Testis (tissue), 2 donors: Measurements from ENCODE around the gene NMBR.

Experiments used
- POLR2A ChIP-seq: fragments of 450-650 bp; IDR thresholded peaks from one replicate; pipeline ENCODE4 v1.6.1; 2017; ENCODE audit warnings: antibody characterized with exemption, mild to moderate bottlenecking, moderate library complexity
- TF ChIP-seq, protein P1 (sequence below), 3 experiments: fragments of 450-650 bp in 2 of 3; fragments of 200-600 bp in 1 of 3; sonication (generic) in 1 of 3; IDR thresholded peaks; one replicate each; pipeline ENCODE4 v1.5.1; 2016 to 2019; ENCODE audit warnings: antibody characterized with exemption in 3 of 3, mild to moderate bottlenecking in 2 of 3, moderate library complexity in 1 of 3

DNA sequence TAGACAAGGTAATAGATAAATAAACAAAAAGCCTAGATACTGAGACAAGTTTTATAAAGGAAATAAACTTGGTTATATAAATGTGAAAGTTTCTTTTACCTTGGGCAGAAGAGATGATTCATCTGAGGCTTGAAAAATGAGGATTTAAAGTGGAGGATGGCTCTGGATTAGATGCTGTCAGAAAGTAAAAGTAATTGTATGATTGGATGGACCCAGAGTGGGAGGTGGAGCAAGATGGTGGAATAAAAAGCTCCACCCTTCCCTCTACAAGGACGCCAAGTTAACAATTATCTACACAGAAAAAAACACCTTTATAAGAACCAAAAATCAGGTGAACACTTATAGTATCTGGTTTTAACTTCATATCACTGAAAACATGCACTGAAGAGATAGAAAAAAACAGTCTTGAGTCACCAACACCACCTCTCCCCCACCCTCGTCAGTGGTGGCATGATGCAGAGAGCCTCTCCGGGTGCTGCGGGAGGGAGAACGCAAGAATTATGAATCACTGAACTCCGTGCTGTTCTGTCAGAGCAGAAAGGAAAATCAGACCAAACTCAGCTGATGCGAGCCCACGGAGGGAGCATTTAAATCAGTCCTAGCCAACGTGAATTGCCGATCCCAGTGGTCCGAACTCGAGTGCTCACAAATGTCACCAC, 98.9 kb downstream of the NMBR start:
- TF ChIP-seq, protein P1, sequence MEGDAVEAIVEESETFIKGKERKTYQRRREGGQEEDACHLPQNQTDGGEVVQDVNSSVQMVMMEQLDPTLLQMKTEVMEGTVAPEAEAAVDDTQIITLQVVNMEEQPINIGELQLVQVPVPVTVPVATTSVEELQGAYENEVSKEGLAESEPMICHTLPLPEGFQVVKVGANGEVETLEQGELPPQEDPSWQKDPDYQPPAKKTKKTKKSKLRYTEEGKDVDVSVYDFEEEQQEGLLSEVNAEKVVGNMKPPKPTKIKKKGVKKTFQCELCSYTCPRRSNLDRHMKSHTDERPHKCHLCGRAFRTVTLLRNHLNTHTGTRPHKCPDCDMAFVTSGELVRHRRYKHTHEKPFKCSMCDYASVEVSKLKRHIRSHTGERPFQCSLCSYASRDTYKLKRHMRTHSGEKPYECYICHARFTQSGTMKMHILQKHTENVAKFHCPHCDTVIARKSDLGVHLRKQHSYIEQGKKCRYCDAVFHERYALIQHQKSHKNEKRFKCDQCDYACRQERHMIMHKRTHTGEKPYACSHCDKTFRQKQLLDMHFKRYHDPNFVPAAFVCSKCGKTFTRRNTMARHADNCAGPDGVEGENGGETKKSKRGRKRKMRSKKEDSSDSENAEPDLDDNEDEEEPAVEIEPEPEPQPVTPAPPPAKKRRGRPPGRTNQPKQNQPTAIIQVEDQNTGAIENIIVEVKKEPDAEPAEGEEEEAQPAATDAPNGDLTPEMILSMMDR (IDR thresholded peaks at IDR 0.05), result no peak
- TF ChIP-seq POLR2A, result no peak
